Neutrophil (primary cell): ENCODE data around the gene IP6K3.

Experiments used
- H3K27ac ChIP-seq: fragments of 200-600 bp; sonication (generic); 2 replicates; pipeline ENCODE4 v1.5.1; 2016; ENCODE audit warnings: mild to moderate bottlenecking, moderate library complexity
- H3K27me3 ChIP-seq: fragments of 200-600 bp; sonication (generic); 2 replicates; pipeline ENCODE4 v1.6.0; 2016; ENCODE audit warnings: mild to moderate bottlenecking
- H3K36me3 ChIP-seq: fragments of 200-600 bp; sonication (generic); 2 replicates; pipeline ENCODE4 v1.5.1; 2017
- H3K4me1 ChIP-seq, 2 experiments: fragments of 200-600 bp in 1 of 2; sonication (generic) in 1 of 2; 1 replicate in 1 of 2; 2 replicates in 1 of 2; pipeline versions ENCODE4 v1.5.1 to v1.6.1; 2013 to 2016; ENCODE audit warnings: low read depth in 1 of 2, low read length in 1 of 2, mild to moderate bottlenecking in 1 of 2, moderate library complexity in 1 of 2; ENCODE audit not compliant: control insufficient read depth in 1 of 2, insufficient read depth in 1 of 2
- H3K4me3 ChIP-seq, 2 experiments: fragments of 200-600 bp in 1 of 2; sonication (generic) in 1 of 2; 1 replicate in 1 of 2; 2 replicates in 1 of 2; pipeline ENCODE4 v1.5.1; 2013 to 2016; ENCODE audit warnings: low read depth in 1 of 2, low read length in 1 of 2, mild to moderate bottlenecking in 1 of 2, moderate library complexity in 1 of 2
- H3K9me3 ChIP-seq: fragments of 200-600 bp; sonication (generic); 2 replicates; pipeline ENCODE4 v1.5.1; 2016
- CTCF ChIP-seq: fragments of 200-600 bp; sonication (generic); IDR thresholded peaks from 2 replicates; pipeline ENCODE4 v1.5.1; 2016; ENCODE audit warnings: antibody characterized with exemption

IP6K3 gene

DNA sequence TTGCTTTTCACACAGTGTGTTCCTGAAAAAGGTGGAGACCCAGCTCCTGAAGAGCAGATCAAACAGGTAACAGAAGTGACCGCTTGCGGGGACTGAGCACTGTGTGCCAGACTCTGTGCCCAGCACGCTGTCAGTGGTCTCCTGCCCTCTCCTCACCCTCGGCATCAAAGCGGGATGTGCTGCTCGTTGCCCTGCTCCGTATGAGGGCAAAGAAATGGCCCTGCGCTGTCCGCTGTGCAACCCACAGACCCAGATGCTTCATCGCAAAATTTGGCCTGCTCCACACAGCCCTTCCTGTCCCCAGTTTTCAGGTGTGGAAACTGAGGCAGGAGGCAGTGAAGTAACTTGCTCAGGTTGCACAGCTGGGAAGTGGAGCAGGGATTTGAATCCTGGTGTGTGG, 48.9 kb downstream of the IP6K3 start:
- Histone ChIP-seq H3K4me3 (no peak overlapping the region), H3K27ac (no peak overlapping the region), H3K9me3 (no peaks in the 10 kb centered on the region), H3K4me1 (no peaks in the 10 kb centered on the region), H3K36me3 (peaks cover 18% of the 10 kb centered on the region), H3K27me3 (no peaks in the 10 kb centered on the region)
- TF ChIP-seq CTCF: no peak

GRCh38 chr6:33696548-33697518, 49.9 kb downstream of the IP6K3 start:
- no peak overlapping the region for H3K27ac ChIP-seq
- H3K4me1 ChIP-seq: no peaks in the 10 kb centered on the region
- no peak overlapping the region for H3K4me3 ChIP-seq
- no peaks in the 10 kb centered on the region for H3K27me3 ChIP-seq
- no peaks in the 10 kb centered on the region for H3K9me3 ChIP-seq
- peaks cover 18% of the 10 kb centered on the region for H3K36me3 ChIP-seq
- no peak for TF ChIP-seq CTCF

- TF ChIP-seq CTCF: no peak
- H3K27ac ChIP-seq: no peak overlapping the region
- H3K36me3 ChIP-seq: peaks cover 18% of the 10 kb centered on the region
- H3K4me1 ChIP-seq: no peaks in the 10 kb centered on the region
- no peaks in the 10 kb centered on the region for H3K27me3 ChIP-seq
- H3K9me3 ChIP-seq: no peaks in the 10 kb centered on the region
- H3K4me3 ChIP-seq: no peak overlapping the region
Measured at GRCh38 chr6:33696076-33696475, 50.6 kb downstream of the IP6K3 start.

GRCh38 chr6:33695451-33695887, 51.2 kb downstream of the IP6K3 start:
- H3K9me3 ChIP-seq: no peaks in the 10 kb centered on the region
- no peak for TF ChIP-seq CTCF
- H3K4me1 ChIP-seq: no peaks in the 10 kb centered on the region
- no peaks in the 10 kb centered on the region for H3K27me3 ChIP-seq
- H3K36me3 ChIP-seq: peaks cover 18% of the 10 kb centered on the region
- no peak overlapping the region for H3K27ac ChIP-seq
- H3K4me3 ChIP-seq: no peak overlapping the region

- TF ChIP-seq CTCF: no peak
- Histone ChIP-seq H3K27me3 (no peaks in the 10 kb centered on the region), H3K4me3 (no peak overlapping the region), H3K9me3 (no peaks in the 10 kb centered on the region), H3K36me3 (peaks cover 18% of the 10 kb centered on the region), H3K27ac (no peak overlapping the region), H3K4me1 (no peaks in the 10 kb centered on the region)
Measured at GRCh38 chr6:33694977-33695376, 51.7 kb downstream of the IP6K3 start.
